NT2/D1 (cell line): ENCODE data around the gene FNBP1L.

Source experiments
- DNase-seq: peaks from one replicate; pipeline ENCODE4 v3.0.0-alpha.2; 2011; ENCODE audit warnings: low read depth, low spot score
- H3K27me3 ChIP-seq: 2 replicates; pipeline ENCODE4 v1.6.0; 2011; ENCODE audit warnings: mild to moderate bottlenecking; ENCODE audit not compliant: insufficient read length, insufficient read depth
- H3K36me3 ChIP-seq: 2 replicates; pipeline ENCODE4 v1.6.1; 2011; ENCODE audit warnings: mild to moderate bottlenecking, low read length, mixed read lengths; ENCODE audit not compliant: insufficient read depth, insufficient read length
- H3K4me1 ChIP-seq: 2 replicates; pipeline ENCODE4 v1.5.1; 2011; ENCODE audit not compliant: insufficient read depth, insufficient read length
- H3K4me3 ChIP-seq: 2 replicates; pipeline ENCODE4 v1.5.1; 2011; ENCODE audit warnings: low read depth; ENCODE audit not compliant: insufficient read length
- H3K9ac ChIP-seq: 2 replicates; pipeline ENCODE4 v1.6.0; 2011; ENCODE audit warnings: low read depth; ENCODE audit not compliant: insufficient read length
- H3K9me3 ChIP-seq: 2 replicates; pipeline ENCODE4 v1.5.1; 2011; ENCODE audit warnings: mild to moderate bottlenecking, low read length; ENCODE audit not compliant: insufficient read depth
- SUZ12 ChIP-seq: IDR thresholded peaks from 2 replicates; pipeline ENCODE4 v1.6.1; 2011; ENCODE audit not compliant: insufficient read length, insufficient read depth; ENCODE audit errors: extremely low read depth
- YY1 ChIP-seq: IDR thresholded peaks from 2 replicates; pipeline ENCODE4 v1.6.1; 2011; ENCODE audit not compliant: insufficient read length, insufficient read depth
- ZNF274 ChIP-seq: IDR thresholded peaks from 2 replicates; pipeline ENCODE4 v1.6.1; 2011; ENCODE audit warnings: mild to moderate bottlenecking, low read depth, low read length

Gene FNBP1L

DNA sequence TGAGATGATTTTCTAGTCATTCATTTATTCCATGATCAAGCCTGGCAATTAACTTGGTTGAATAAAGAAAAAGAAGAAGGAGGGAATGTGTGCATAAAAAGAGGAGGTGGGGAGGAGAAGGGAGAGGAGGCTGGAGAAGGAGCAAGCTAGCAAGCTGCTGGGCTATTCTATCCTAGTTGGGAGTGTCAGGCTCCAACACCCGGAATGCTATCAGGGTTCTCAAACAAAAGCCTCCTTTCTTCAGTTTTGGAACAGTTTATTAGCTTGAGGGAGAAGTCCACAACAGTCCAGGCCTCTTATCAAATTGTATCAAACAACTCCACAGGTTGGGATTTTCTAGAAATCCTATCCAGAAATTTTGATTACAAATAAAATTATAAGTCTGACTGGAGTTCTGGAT, 153.8 kb downstream of the FNBP1L start:
- DNase-seq, result no peak
- Histone ChIP-seq H3K4me1 (peaks cover 6% of the 10 kb centered on the region), H3K27me3 (no peaks in the 10 kb centered on the region), H3K9me3 (no peaks in the 10 kb centered on the region), H3K9ac (no peak overlapping the region), H3K36me3 (peaks cover 27% of the 10 kb centered on the region), H3K4me3 (no peak overlapping the region)
- TF ChIP-seq YY1, result no peak
- TF ChIP-seq SUZ12, result no peak
- TF ChIP-seq ZNF274, result no peak

DNA sequence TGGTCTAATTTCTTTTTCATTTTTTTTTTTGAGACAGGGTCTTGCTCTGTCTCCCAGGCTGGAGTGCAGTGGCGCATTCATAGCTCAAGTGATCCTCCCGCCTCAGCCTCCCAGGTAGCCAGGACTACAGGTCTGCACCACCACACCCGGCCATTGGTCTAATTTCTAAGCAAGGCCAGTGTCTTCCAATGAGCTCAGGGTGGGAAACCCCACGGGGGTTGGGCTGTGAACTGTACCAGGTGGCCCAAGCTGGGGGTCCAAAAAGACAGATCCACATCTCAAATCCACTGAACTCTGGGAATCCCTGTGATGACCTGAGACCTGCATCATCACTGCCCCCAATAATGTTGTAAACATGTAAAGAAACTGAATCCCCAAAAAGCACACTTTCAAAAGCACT, 154.2 kb downstream of the FNBP1L start:
- Histone ChIP-seq H3K4me1 (peaks cover 5% of the 10 kb centered on the region), H3K9ac (no peak overlapping the region), H3K4me3 (no peak overlapping the region), H3K36me3 (peaks cover 28% of the 10 kb centered on the region), H3K27me3 (no peaks in the 10 kb centered on the region), H3K9me3 (no peaks in the 10 kb centered on the region)
- TF ChIP-seq SUZ12, result no peak
- TF ChIP-seq YY1, result no peak
- TF ChIP-seq ZNF274, result no peak
- DNase-seq, result no peak

- H3K36me3 ChIP-seq, result peaks cover 26% of the 10 kb centered on the region
- TF ChIP-seq YY1 (no peak), ZNF274 (no peak), SUZ12 (no peak)
- no peak overlapping the region for H3K9ac ChIP-seq
- H3K4me3 ChIP-seq, result no peak overlapping the region
- no peaks in the 10 kb centered on the region for H3K9me3 ChIP-seq
- H3K27me3 ChIP-seq, result no peaks in the 10 kb centered on the region
- no peak for DNase-seq
- peaks cover 3% of the 10 kb centered on the region for H3K4me1 ChIP-seq
Observed at GRCh38 chr1:93603106-93603505, 155.2 kb downstream of the FNBP1L start.

DNA sequence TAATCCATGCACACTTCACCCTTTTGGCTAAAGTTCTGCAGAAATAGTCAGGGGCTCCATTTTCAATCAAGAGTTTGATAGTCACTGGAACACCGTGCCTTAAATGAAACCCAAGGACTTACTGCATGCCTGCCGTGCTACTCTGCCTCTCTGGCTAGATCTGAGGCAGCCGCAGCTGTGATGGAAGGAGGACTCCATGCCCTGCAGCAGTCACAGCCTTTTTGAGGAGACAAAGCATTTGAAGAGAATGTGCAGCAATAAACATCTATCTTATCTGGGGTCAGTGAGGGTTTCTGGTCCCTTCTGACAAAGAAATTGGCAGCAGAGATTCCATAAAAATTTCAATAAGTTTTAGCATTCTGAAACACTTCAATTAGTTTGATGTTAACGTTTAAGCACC, 155.7 kb downstream of the FNBP1L start:
- H3K36me3 ChIP-seq, result peaks cover 23% of the 10 kb centered on the region
- H3K9me3 ChIP-seq, result no peaks in the 10 kb centered on the region
- no peak for TF ChIP-seq SUZ12
- no peak for TF ChIP-seq ZNF274
- TF ChIP-seq YY1, result no peak
- no peak for DNase-seq
- no peak overlapping the region for H3K9ac ChIP-seq
- H3K27me3 ChIP-seq, result no peaks in the 10 kb centered on the region
- H3K4me1 ChIP-seq, result peaks cover 7% of the 10 kb centered on the region
- H3K4me3 ChIP-seq, result no peak overlapping the region
